T-helper 2 cell (primary cell): ENCODE measurements around the gene VIPR2.
"Not testable (repeated sequence)": the region's sequence is repeated elsewhere in the genome, so short reads cannot be mapped to it uniquely, and the experiment has no call there.

Source experiments
- DNase-seq, 5 experiments: peaks; one replicate each; pipeline versions ENCODE4 v3.0.0 to v3.0.0-alpha.2; 2012 to 2022

VIPR2 gene

GRCh38 chr7:159006022-159006609 lies 138.6 kb downstream of the VIPR2 start:
- not testable (repeated sequence) for DNase-seq

GRCh38 chr7:159005618-159006017 lies 139.0 kb downstream of the VIPR2 start:
- no peak for DNase-seq

GRCh38 chr7:159004411-159004810 lies 140.3 kb downstream of the VIPR2 start:
- DNase-seq, result peak in 1 of 5 experiments; percentile 67

DNA sequence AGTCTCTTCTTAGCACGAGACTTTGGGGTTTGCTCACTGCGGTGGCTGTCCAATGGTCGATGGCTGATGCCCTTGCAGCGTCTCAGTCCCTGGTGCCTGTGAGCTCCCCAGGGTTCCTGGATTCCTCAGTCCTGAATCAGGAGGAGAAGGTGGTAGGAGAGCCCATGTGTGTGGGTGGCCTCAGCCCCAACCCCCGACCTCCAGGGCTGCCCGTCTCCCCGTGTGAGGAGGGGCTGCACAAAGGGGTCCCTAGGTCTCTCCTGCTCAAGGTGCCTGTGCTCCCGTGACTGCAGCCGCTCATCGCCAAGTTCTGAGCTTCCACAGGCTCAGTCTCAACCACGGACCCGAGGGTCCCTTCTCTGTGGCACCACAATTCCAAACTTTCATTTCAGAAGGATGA lies 142.9 kb downstream of the VIPR2 start:
- DNase-seq, result no peak

GRCh38 chr7:159000859-159001435 lies 143.7 kb downstream of the VIPR2 start:
- no peak for DNase-seq

DNA sequence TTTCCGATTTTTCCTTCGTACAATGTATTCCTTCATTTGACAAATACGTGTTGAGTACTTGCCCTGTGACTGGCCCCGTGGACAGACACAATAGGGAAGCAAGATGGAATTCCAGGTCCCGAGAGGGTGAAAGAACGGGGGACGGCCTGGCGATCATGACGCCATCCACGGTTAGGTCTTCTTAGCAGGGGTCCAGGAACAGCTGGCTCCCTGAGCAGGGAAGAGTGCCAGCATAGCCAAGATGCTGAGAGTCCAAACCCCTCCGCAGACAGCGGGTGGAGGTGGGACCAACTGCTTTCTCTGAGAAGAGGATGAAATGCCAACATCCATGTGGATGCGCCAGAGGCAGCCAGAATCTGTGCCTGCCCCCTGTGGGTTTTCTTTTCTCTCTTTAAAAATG lies 144.6 kb downstream of the VIPR2 start:
- no peak for DNase-seq

GRCh38 chr7:158999496-158999895 lies 145.2 kb downstream of the VIPR2 start:
- DNase-seq, result no peak

DNA sequence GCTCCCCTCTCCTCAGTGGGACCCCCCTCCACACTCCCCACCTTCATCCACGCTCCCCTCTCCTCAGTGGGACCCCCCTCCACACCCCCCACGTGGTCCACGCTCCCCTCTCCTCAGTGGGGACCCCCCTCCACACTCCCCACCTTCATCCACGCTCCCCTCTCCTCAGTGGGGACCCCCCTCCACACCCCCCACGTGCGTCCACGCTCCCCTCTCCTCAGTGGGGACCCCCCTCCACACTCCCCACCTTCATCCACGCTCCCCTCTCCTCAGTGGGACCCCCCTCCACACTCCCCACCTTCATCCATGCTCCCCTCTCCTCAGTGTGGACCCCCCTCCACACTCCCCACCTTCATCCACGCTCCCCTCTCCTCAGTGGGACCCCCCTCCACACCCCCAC lies 146.4 kb downstream of the VIPR2 start:
- not testable (repeated sequence) for DNase-seq

- no peak for DNase-seq
Observed at GRCh38 chr7:158997471-158997870, 147.2 kb downstream of the VIPR2 start.

DNA sequence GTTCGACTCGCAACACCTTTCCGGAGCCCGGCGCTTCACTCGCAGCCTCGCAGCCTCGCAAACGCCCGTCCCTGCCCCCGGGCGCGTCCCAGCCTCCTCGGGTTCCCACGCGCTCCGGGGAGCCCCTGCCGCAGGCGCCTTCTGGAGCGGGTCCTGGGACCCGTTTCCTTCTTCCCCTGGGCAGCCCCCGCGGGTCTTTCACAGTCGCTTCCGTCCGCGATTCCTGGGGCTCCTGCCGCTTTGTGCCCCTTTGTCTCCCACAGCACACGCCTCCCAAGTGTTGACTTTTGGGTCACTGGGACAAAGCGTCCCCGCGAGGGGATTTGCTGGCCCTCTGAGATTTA lies 147.6 kb downstream of the VIPR2 start:
- no peak for DNase-seq

- no peak for DNase-seq
Observed at GRCh38 chr7:158996214-158997109, 148.2 kb downstream of the VIPR2 start.

DNA sequence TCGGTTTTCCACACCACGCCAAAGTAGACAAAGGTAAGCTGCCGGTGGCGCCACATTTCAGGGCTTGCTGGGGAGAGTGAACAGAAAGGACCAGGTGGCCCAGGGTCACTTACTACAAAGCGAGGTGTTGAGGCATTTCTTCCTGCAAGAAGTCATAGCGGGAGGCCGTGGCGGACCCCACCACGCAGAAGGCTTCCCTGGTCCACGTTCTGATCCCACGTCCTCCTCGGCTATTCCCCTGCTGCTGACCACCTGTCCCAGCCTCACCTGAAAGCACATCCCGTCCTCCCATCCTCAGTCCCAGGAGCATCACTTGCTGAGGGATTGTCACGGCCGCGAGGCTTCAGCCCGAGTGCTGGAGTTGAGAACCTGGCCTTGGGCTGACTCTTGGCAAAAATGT lies 149.2 kb downstream of the VIPR2 start:
- DNase-seq, result no peak

DNA sequence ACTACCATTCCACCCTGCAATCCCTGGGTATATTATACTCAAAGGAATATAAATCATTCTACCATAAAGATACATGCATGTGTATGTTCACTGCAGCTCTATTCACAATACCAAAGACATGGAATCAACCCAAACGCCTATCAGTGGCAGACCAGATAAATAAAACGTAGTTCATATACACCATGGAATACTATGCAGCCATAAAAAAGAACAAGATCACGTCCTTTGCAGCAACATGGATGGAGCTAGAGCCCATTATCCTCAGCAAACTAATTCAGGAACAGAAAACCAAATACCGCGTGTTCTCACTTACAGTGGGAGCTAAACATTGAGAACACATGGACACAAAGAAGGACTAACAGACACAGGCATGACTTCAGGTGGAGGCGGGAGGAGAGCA lies 150.0 kb downstream of the VIPR2 start:
- no peak for DNase-seq

- DNase-seq, result no peak
Observed at GRCh38 chr7:158993591-158993990, 151.1 kb downstream of the VIPR2 start.

DNA sequence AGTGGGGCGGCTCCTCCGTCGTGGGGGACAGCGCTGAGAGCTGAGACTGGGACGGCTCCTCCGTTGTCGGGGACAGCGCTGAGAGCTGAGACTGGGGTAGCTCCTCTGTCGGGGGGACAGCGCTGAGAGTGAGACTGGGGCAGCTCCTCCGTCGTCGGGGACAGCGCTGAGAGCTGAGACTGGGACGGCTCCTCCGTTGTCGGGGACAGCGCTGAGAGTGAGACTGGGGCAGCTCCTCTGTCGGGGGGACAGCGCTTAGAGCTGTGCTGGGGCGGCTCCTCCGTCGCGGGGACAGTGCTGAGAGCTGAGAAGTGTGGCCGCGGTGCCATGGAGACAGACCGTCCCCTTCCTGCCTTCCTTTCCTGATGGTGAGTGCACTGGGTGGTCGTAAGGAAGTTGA lies 151.9 kb downstream of the VIPR2 start:
- no peak for DNase-seq

- no peak for DNase-seq
Observed at GRCh38 chr7:158991824-158992621, 152.6 kb downstream of the VIPR2 start.

DNA sequence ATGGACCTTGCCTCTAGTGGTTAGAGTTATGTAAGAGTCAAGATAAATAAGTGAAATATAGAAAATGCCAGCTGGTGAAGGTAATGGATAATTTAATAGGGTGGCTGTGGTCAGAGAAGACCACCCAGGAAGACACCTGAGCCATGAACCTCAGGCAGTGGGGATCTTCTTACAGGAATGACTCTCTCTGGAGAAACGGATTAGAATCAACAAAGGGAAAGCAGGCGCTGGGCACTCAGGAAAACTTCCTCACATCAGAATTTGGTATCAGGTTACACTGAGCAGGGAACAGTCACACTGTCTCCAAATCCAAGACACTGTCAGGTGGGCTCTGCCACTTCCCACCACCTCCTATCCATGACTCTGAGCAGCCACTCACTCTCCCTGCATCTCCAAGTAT lies 155.7 kb downstream of the VIPR2 start:
- DNase-seq, result no peak

- no peak for DNase-seq
Observed at GRCh38 chr7:158988302-158988862, 156.3 kb downstream of the VIPR2 start.

DNA sequence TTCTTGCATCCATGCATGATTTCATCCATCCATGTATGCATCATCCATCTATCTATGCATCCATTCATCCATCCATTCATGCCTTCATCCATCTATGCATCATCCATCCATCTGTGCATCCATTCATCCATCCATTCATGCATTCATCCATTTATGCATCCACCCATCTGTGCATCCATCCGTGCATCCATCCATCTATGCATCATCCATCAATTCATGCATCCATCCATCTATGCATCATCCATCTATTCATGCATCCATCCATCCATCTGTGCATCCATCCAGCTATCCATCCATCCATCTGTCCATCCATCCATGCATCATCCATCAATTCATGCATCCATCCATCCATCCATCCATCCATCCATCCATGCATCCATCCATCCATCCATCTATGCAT lies 157.0 kb downstream of the VIPR2 start:
- DNase-seq, result no peak

DNA sequence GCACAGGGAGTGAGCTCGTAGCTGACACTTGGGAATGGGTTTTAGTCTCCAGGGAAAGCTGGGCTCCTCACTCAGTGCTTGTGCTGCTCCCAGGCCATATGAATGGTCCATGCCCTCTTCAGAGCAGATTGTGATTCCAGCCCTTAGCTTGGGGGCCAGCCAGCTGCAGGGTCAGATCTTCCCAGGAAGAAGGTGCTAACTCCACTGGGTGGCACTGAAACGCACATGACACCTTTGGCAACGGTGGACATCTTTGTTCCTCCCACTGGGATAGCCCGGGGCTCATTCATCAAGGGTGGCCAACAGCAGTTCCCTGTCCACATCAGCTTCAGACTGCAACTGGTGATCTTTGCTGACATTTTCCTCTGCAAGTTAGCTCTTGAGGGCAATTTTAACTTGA lies 159.1 kb downstream of the VIPR2 start:
- no peak for DNase-seq

GRCh38 chr7:158984007-158984406 lies 160.7 kb downstream of the VIPR2 start:
- DNase-seq, result not testable (repeated sequence)

DNA sequence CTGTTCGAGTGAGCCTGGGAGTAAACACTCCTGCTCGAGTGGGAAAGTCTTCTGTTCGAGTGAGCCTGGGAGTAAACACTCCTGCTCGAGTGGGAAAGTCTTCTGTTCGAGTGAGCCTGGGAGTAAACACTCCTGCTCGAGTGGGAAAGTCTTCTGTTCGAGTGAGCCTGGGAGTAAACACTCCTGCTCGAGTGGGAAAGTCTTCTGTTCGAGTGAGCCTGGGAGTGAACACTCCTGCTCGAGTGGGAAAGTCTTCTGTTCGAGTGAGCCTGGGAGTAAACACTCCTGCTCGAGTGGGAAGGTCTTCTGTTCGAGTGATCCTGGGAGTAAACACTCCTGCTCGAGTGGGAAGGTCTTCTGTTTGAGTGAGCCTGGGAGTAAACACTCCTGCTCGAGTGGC lies 162.6 kb downstream of the VIPR2 start:
- DNase-seq, result not testable (repeated sequence)
